Mesothelial cell of epicardium (in vitro differentiated cells): Measurements from ENCODE around the gene ZNF446. TPM values are rescaled to one million over a fixed set of nuclear protein-coding genes. Genes with fewer than 3 reads are reported as not detected.

ENCODE experiments used
- DNase-seq, 2 experiments: peaks; one replicate each; pipeline ENCODE4 v3.0.0; 2021; ENCODE audit warnings: low spot score in 2 of 2; ENCODE audit not compliant: unreplicated experiment in 2 of 2
- H3K27ac Mint-ChIP-seq: 2 replicates; pipeline ENCODE4 v1.8.0; 2021; ENCODE audit warnings: mixed read lengths
- H3K27me3 Mint-ChIP-seq: 2 replicates; pipeline ENCODE4 v1.8.0; 2021; ENCODE audit warnings: low read depth, mixed read lengths
- H3K36me3 Mint-ChIP-seq: 2 replicates; pipeline ENCODE4 v1.8.0; 2021; ENCODE audit warnings: mixed read lengths
- H3K4me1 Mint-ChIP-seq: 2 replicates; pipeline ENCODE4 v1.8.0; 2021; ENCODE audit warnings: mixed read lengths
- H3K4me3 Mint-ChIP-seq: 2 replicates; pipeline ENCODE4 v1.8.0; 2021; ENCODE audit warnings: mild to moderate bottlenecking, moderate library complexity, mixed read lengths
- H3K9me3 Mint-ChIP-seq: 2 replicates; pipeline ENCODE4 v1.8.0; 2021; ENCODE audit warnings: mixed read lengths
- CTCF ChIP-seq: fragments of 200-600 bp; sonication (generic); IDR thresholded peaks from one replicate; pipeline ENCODE4 v1.5.0; 2021; ENCODE audit warnings: antibody characterized with exemption; ENCODE audit not compliant: unreplicated experiment
- total RNA-seq: library from RNA; stranded (reverse); gene quantifications from 3 replicates; pipeline ENCODE4 v1.2.1, GENCODE V29; 2021

The ZNF446 gene
- total RNA-seq, result 17.3 to 18.0 TPM (median 17.4 TPM) in 3 replicates

GRCh38 chr19:58475714-58476497, at the start of gene ZNF446:
Gene ZNF446, plus strand, starts transcription at chr19:58476352. Its CDS starts 867 bp downstream, at chr19:58477219.
- Mint-ChIP-seq H3K4me1 (peaks cover 11% of the 10 kb centered on the region), H3K4me3 (peak within 1 kb of the TSS; percentile 93), H3K27ac (peak within 1 kb of the TSS; percentile 95), H3K36me3 (peaks cover 5% of the 10 kb centered on the region), H3K27me3 (no peaks in the 10 kb centered on the region), H3K9me3 (no peaks in the 10 kb centered on the region)
- no peak for TF ChIP-seq CTCF
- peak; percentile 75 to 84 for DNase-seq

- no peak for TF ChIP-seq CTCF
- peaks cover 56% of the 10 kb centered on the region for H3K9me3 Mint-ChIP-seq
- DNase-seq, result no peak
- H3K4me3 Mint-ChIP-seq, result no peak overlapping the region
- no peak overlapping the region for H3K27ac Mint-ChIP-seq
- peaks cover 57% of the 10 kb centered on the region for H3K36me3 Mint-ChIP-seq
- H3K27me3 Mint-ChIP-seq, result no peaks in the 10 kb centered on the region
- no peaks in the 10 kb centered on the region for H3K4me1 Mint-ChIP-seq
These were observed 47.5 kb upstream of the ZNF446 start for GRCh38 chr19:58428617-58429016.

- Mint-ChIP-seq H3K4me3 (no peak overlapping the region), H3K9me3 (peaks cover 58% of the 10 kb centered on the region), H3K4me1 (no peaks in the 10 kb centered on the region), H3K27ac (no peak overlapping the region), H3K36me3 (peaks cover 62% of the 10 kb centered on the region), H3K27me3 (no peaks in the 10 kb centered on the region)
- DNase-seq, result no peak
- TF ChIP-seq CTCF, result no peak
These were observed 46.4 kb upstream of the ZNF446 start for GRCh38 chr19:58429745-58430144.

- H3K27ac Mint-ChIP-seq, result no peak overlapping the region
- H3K4me1 Mint-ChIP-seq, result peaks cover 2% of the 10 kb centered on the region
- H3K36me3 Mint-ChIP-seq, result peaks cover 85% of the 10 kb centered on the region
- no peak for TF ChIP-seq CTCF
- H3K4me3 Mint-ChIP-seq, result no peak overlapping the region
- H3K9me3 Mint-ChIP-seq, result peaks cover 71% of the 10 kb centered on the region
- DNase-seq, result no peak
- peaks cover 5% of the 10 kb centered on the region for H3K27me3 Mint-ChIP-seq
These were observed 41.9 kb upstream of the ZNF446 start for GRCh38 chr19:58434217-58434616.

- H3K4me3 Mint-ChIP-seq, result peak within 1 kb of the TSS; percentile 84
- H3K27me3 Mint-ChIP-seq, result peaks cover 45% of the 10 kb centered on the region
- no peak for TF ChIP-seq CTCF
- peaks cover 13% of the 10 kb centered on the region for H3K4me1 Mint-ChIP-seq
- peaks cover 62% of the 10 kb centered on the region for H3K9me3 Mint-ChIP-seq
- DNase-seq, result peak; percentile 84 to 85
- H3K36me3 Mint-ChIP-seq, result peaks cover 52% of the 10 kb centered on the region
- H3K27ac Mint-ChIP-seq, result peak within 1 kb of the TSS; percentile 94
These were observed 36.3 kb upstream of the ZNF446 start, which contains the start of gene ZNF132 for GRCh38 chr19:58439576-58440554. Gene ZNF132, minus strand, starts transcription at chr19:58440153. Its CDS starts 332 bp downstream, at chr19:58439821.
